NCI-H146 treated with DMSO at 0.1 percent for 48 hours (cell line): ENCODE results near the gene KRTAP9-6.

Experiments used
- DNase-seq: peaks from one replicate; lab custom pipeline; 2025; ENCODE audit not compliant: unreplicated experiment; lab: John Stamatoyannopoulos, UW

KRTAP9-6 gene

DNA sequence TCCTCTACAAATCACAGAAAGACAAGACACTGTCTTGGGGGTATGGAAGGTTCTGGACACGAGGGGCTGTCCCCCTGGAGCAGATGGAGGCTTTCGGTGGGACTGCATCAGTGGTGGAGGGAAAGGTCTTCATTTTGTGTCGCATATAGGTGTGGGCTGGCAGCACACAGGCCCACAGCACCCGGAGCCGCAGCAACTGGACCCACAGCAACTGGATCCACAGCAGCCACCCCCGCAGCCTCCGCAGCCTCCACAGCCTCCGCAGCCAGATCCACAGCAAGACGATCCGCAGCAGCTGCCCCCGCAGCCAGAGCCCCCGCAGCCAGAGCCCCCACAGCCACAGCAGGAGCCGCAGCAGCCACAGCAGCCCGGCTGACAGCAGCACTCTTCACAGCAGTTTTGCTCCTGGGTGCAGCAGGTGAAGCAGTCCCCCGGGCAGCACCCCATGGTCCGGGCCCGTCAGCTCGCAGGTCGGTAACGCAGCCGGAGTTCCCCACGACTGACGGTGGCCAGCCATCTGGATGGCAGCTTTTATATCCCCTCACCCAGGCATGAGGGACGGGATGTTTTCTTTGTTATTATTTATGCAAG, 50.1 kb downstream of the KRTAP9-6 start, which contains the start of gene KRTAP17-1:
TSS of gene KRTAP17-1 (minus strand) at position 507 of the 591 bp plus-strand sequence. CDS start at position 447, 60 bp downstream.
- no peak for DNase-seq
